Smooth muscle cell of the pulmonary artery (primary cell): ENCODE results near the gene ATP5F1A. TPM values are rescaled to one million over a fixed set of nuclear protein-coding genes. Genes with fewer than 3 reads are reported as not detected.

Experiments used
- total RNA-seq: library from RNA; depleted of rRNA; stranded (reverse); fragments of >200 nt; gene quantifications from 2 replicates; pipeline ENCODE4 v1.2.3, GENCODE V29; 2014

The ATP5F1A gene
- total RNA-seq: 465 and 549 TPM in 2 replicates

DNA sequence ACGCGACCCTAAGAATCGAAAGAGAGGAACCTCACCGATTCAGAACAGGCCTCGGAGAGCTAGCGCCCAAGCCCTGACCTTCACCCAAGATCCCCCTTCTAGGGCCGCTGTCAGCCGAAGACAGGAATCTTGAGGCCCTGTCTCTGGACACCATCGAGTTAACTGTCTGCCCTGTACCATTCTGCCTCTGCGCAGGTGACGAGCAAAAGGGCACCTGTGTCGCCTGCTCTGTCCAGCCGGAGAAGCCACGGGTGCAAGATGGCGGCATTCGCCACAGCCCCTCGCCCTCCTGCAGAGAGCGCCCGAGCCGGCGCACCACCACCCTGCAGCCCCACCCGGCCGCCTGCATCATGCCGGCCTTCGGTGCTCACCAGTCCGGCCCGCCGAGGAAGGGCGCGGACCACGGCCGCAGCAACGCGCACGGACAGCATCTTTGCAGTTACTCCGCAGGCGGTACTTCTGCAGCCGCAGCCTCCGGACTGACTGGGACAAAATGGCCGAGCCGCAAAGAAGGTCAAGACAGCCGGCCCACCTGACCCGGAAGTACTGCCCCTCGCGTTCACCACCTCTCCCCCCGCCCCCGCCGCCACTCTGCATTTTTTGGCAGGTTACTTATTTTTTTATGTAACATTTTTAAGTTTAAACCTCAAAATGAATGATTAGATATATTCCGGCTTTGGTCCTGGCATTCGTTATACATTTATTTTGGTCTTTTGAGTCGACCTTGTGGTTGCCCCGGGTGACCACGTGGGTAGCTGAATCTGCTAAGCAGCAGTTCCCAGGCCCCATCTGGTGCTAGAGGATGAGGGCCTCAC is at the start of gene ATP5F1A:
Gene ATP5F1A (minus strand): TSS at position 496 of the 815 bp plus-strand sequence. CDS start 65 bp downstream, at position 431.

DNA sequence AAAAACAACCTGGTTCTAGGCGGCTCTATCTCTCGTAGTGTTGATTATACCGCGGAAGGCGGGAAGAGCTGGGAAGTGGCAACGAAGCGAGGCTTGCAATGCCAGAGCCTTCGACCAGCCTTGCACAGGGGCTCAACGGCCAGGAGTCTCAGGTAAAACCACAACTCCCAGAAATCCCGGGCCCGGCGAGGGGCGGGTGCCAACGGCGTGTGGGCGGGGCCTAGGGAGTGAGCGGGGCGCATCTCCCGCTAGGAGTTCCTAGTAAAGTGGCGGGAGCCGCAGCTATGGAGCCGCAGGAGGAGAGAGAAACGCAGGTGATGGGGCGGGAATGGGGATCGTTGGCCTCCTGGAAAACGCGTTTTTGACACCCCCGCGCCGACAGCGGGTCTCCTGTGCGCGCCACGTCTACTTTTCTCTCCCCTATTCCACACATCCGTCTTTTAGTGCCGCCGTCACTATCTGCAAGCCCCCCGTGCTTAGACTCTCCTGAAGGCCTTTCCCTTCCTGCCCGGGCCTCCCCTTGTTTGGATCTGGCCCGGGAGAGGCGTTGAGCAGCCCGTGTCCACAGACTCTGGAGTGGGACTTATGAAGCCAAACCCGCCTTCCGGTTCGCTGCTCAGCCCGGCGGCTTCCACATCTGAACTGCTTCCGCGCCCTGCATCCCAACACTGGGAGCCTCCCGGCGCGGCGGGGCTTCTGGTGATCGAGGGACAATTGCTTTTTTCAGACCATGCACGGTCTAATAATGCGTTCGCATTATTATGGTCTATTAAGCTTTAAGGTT is 6.2 kb upstream of the ATP5F1A start, which contains the start of gene HAUS1:
Gene HAUS1 (plus strand): TSS at position 258 of the 784 bp plus-strand sequence. CDS start 27 bp downstream, at position 285.

DNA sequence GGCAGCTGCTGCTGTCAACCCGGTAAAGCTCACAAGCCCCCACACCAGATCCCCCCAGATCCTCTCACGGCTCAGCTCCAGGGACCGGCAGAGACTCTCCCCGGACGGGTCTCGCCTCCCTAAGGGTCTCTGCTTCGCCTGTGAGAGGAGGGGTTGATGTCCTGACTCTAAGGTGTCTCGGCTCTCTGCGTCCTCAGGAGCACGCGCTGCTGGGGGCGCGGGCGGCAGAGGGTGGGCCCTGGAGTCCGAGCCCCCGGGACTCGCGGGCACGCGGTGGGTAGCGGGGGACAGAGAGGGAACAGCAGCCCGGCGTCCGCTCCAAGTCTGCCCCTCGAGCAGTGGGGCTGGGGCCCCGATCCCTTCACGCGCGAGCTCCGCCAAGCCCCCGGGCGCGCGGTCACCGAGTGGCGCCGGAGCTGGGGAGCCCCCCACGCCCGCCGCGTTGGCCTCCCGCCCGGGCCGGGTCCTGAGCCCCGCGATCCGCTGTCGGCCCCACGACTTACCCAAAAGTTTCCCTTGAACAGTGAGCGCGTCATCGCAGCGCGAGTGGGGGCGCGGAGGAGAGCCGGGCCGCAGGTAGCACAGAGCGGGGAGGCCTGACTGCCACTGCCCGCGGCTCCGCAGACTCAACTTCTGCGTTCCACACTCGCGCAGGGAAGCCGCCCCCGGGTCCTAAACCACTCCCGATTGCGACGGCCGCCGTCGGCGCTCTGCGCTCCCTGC is 26.3 kb downstream of the ATP5F1A start, which contains the start of gene PSTPIP2:
Gene PSTPIP2 (minus strand): TSS at position 608 of the 723 bp plus-strand sequence. CDS start 72 bp downstream, at position 536.

Other genes starting within 250 kb of the ATP5F1A start
- 45.2 and 66.9 TPM in 2 replicates for gene EPG5, start 131.0 kb downstream of the ATP5F1A start, total RNA-seq
- gene PSTPIP2, start 26.0 kb downstream of the ATP5F1A start, total RNA-seq: 3.5 and 4.7 TPM in 2 replicates
- gene HAUS1, start 6.1 kb upstream of the ATP5F1A start, total RNA-seq: 9.0 and 16.9 TPM in 2 replicates